K562 (cell line): ENCODE measurements around the gene HIPK1. TPM values are rescaled to one million over a fixed set of nuclear protein-coding genes. Genes with fewer than 3 reads are reported as not detected.

Source experiments
- CBX3 ChIP-seq, 2 experiments: IDR thresholded peaks; 1 replicate in 1 of 2; 2 replicates in 1 of 2; pipeline ENCODE4 v1.6.1; 2012; ENCODE audit warnings: inconsistent platforms in 2 of 2, low read length in 2 of 2, borderline replicate concordance in 1 of 2, control low read depth in 1 of 2
- CTBP1 ChIP-seq: fragments of 450-650 bp; IDR thresholded peaks from 2 replicates; pipeline ENCODE4 v1.6.1; 2016; ENCODE audit warnings: borderline replicate concordance
- DMBX1 ChIP-seq: fragments of 250-450 bp; sonication (Bioruptor Pico); IDR thresholded peaks from 2 replicates; pipeline ENCODE4 v1.8.0; 2022; ENCODE audit warnings: inconsistent platforms, mild to moderate bottlenecking, moderate library complexity, borderline replicate concordance
- ESRRB ChIP-seq: fragments of 250-450 bp; sonication (Bioruptor Pico); IDR thresholded peaks from 2 replicates; pipeline ENCODE4 v1.5.0; 2020; ENCODE audit warnings: mild to moderate bottlenecking, moderate library complexity, borderline replicate concordance
- HDAC2 ChIP-seq: fragments of 450-650 bp; IDR thresholded peaks from 2 replicates; pipeline ENCODE4 v1.6.1; 2016; ENCODE audit warnings: mild to moderate bottlenecking
- KDM4B ChIP-seq, 2 experiments: fragments of 450-650 bp in 1 of 2; sonication (generic) in 1 of 2; IDR thresholded peaks; 2 replicates each; pipeline ENCODE4 v1.6.1; 2016 to 2017; ENCODE audit warnings: borderline replicate concordance in 2 of 2, antibody characterized with exemption in 1 of 2, low read depth in 1 of 2, mild to moderate bottlenecking in 1 of 2
- NR2F6 ChIP-seq: fragments of 450-650 bp; formaldehyde crosslinking; IDR thresholded peaks from 2 replicates; pipeline ENCODE4 v1.4.0; 2020; ENCODE audit warnings: mild to moderate bottlenecking
- POU5F1 ChIP-seq: fragments of 150-350 bp; IDR thresholded peaks from 2 replicates; pipeline ENCODE4 v1.6.1; 2014; ENCODE audit warnings: borderline replicate concordance, low read length, low read depth, mild to moderate bottlenecking; ENCODE audit not compliant: partially characterized antibody
- RAD51 ChIP-seq: fragments of 450-650 bp; IDR thresholded peaks from 2 replicates; pipeline ENCODE4 v1.7.1; 2016; ENCODE audit warnings: low read depth, mild to moderate bottlenecking, borderline replicate concordance
- SMARCB1 ChIP-seq: IDR thresholded peaks from 2 replicates; pipeline ENCODE4 v1.6.1; 2011; ENCODE audit warnings: improper control_type of control experiment, low read depth; ENCODE audit not compliant: insufficient read length
- SMC3 ChIP-seq: conservative IDR thresholded peaks from 2 replicates; pipeline ENCODE4 v1.6.1; 2011; ENCODE audit warnings: low read depth, low read length, improper control_type of control experiment; ENCODE audit not compliant: insufficient read depth
- SP1 ChIP-seq: sonication (generic); formaldehyde crosslinking; IDR thresholded peaks from 2 replicates; pipeline ENCODE4 v1.8.1; 2022; ENCODE audit warnings: mild to moderate bottlenecking, missing genetic modification reagents
- TCF3 ChIP-seq: sonication (generic); formaldehyde crosslinking; IDR thresholded peaks from 2 replicates; pipeline ENCODE4 v1.4.0; 2020; ENCODE audit warnings: mild to moderate bottlenecking, missing genetic modification reagents
- ZNF143 ChIP-seq: sonication (generic); formaldehyde crosslinking; IDR thresholded peaks from 2 replicates; pipeline ENCODE4 v1.9.0; 2022; ENCODE audit warnings: mild to moderate bottlenecking, missing genetic modification reagents
- ZNF445 ChIP-seq: fragments of 250-450 bp; sonication (Bioruptor Pico); IDR thresholded peaks from 2 replicates; pipeline ENCODE4 v1.4.0; 2020; ENCODE audit warnings: low read depth, mild to moderate bottlenecking, moderate library complexity
- ZNF507 ChIP-seq: conservative IDR thresholded peaks from 2 replicates; pipeline ENCODE4 v1.6.1; 2017; ENCODE audit warnings: missing genetic modification characterization, missing compliant biosample characterization
- polyA plus RNA-seq, 8 experiments: library from polyadenylated mRNA; depleted of rRNA in 4 of 8; stranded (reverse) in 5 of 8; unstranded in 3 of 8; fragments of >200 nt; fragmentation: Nextera tagmentation in 2 of 8; fragmentation: Illumina TruSeq in 1 of 8; extraction: Ambion mirVana in 2 of 8; extraction: Trizol in 1 of 8; gene quantifications; 2 replicates each; pipeline versions ENCODE4 v1.2.1 to v1.2.3, GENCODE V29; 2011 to 2014; ENCODE audit warnings: inconsistent platforms in 1 of 8, missing spikeins in 1 of 8
- total RNA-seq, 7 experiments: library from RNA; depleted of rRNA in 6 of 7; stranded (reverse); fragments of >200 nt in 6 of 7; fragmentation: Illumina TruSeq in 2 of 7; extraction: Trizol in 2 of 7; gene quantifications; 2 replicates each; pipeline versions ENCODE4 v1.2.1 to v1.2.3, GENCODE V29; 2011 to 2021; ENCODE audit warnings: low replicate concordance in 1 of 7
- TF ChIP-seq, protein P1 (sequence below), 2 experiments: fragments of 450-650 bp; IDR thresholded peaks; 2 replicates each; pipeline ENCODE4 v1.6.1; 2018; ENCODE audit warnings: mild to moderate bottlenecking in 2 of 2, low read depth in 1 of 2; ENCODE audit not compliant: partially characterized antibody in 2 of 2
- TF ChIP-seq, protein P2 (sequence below): sonication (generic); formaldehyde crosslinking; IDR thresholded peaks from 2 replicates; pipeline ENCODE4 v1.8.0; 2022; ENCODE audit warnings: missing genetic modification reagents, mild to moderate bottlenecking, borderline replicate concordance
- TF ChIP-seq, protein P3 (sequence below), 2 experiments: fragments of 200-800 bp in 1 of 2; sonication (Bioruptor generic) in 1 of 2; sonication (generic) in 1 of 2; formaldehyde crosslinking in 1 of 2; IDR thresholded peaks in 1 of 2; conservative IDR thresholded peaks in 1 of 2; 2 replicates each; pipeline versions ENCODE4 v1.5.0 to v1.6.1; 2016 to 2020; ENCODE audit warnings: missing compliant biosample characterization in 1 of 2, missing genetic modification characterization in 1 of 2, missing genetic modification reagents in 1 of 2

HIPK1 gene
- total and polyA plus RNA-seq, 9 of the 15 experiments (the other 6 are each of a cell fraction or from before 2014, with no cell fraction given): 10.0 to 57.9 (median 29.6) TPM

DNA sequence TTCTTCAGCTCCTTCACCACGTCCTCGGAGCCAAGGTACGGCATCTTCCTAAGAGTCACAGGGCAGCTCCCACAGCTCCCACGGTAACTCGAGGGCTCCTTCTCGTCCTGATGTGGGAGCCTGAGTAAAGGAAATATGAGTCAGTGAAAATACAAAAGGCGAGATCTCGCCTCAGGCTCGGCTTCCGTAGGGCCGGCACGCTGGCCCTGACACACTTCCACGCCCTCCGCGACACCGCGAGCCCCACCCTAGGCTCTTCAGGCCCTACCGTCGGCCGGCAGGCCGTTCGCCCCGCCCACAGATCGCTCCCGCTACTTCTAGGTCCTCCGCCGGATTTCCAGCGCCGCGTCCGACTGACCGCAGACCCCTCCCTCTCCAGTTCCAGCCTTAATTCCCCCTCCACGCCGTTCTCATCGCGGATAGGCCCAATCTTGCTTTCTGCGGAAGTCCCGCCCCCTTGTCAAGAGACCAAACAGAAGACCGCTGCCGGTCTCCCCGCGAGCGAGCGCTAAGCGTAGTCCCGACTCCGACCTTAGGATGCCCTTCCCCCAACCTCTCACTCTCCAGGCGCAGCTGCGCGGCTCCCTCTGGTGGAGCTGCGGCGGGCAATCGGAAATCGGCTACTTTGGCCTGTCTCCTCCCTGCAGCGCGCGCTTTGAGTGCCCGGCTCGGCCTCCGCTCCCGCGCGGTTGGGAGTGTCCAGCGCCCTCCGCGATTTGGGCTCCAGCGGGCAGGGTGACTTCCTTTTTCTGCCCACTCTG, 24.3 kb upstream of the HIPK1 start, which contains the start of the genes AP4B1 and DCLRE1B (continued):
- TF ChIP-seq ZNF507 (tag) (no peak), ZNF445 (CRISPR knock-in tag) (no peak), SMARCB1 (no peak), POU5F1 (peak; percentile 51), DMBX1 (CRISPR knock-in tag) (no peak), CBX3 (IDR thresholded peaks at IDR 0.05; ENCODE audit: borderline replicate concordance in 1 of 2, low read length in 2 of 2) (peak in 1 of 2 experiments; percentile 57; a peak in 2 of 3 replicates), ESRRB (CRISPR knock-in tag) (no peak), NR2F6 (CRISPR knock-in tag) (no peak), RAD51 (peak; percentile 16; the same call in 1 of the 2 replicates), SMC3 (peak; percentile 90), CTBP1 (peak; percentile 98), TCF3 (CRISPR knock-in tag) (peak; percentile 63; the same call in 1 of the 2 replicates), ZNF143 (CRISPR knock-in tag) (peak; percentile 61; the same call in 1 of the 2 replicates), KDM4B (IDR thresholded peaks at IDR 0.05; ENCODE audit: borderline replicate concordance in 2 of 2, low read depth in 1 of 2) (0 out of 4 replicates have a peak, but pooled peaks of 1 of the 2 experiments have one; percentile 65), SP1 (CRISPR knock-in tag) (peak; percentile 95), HDAC2 (peak; percentile 82)
- TF ChIP-seq, protein P1, sequence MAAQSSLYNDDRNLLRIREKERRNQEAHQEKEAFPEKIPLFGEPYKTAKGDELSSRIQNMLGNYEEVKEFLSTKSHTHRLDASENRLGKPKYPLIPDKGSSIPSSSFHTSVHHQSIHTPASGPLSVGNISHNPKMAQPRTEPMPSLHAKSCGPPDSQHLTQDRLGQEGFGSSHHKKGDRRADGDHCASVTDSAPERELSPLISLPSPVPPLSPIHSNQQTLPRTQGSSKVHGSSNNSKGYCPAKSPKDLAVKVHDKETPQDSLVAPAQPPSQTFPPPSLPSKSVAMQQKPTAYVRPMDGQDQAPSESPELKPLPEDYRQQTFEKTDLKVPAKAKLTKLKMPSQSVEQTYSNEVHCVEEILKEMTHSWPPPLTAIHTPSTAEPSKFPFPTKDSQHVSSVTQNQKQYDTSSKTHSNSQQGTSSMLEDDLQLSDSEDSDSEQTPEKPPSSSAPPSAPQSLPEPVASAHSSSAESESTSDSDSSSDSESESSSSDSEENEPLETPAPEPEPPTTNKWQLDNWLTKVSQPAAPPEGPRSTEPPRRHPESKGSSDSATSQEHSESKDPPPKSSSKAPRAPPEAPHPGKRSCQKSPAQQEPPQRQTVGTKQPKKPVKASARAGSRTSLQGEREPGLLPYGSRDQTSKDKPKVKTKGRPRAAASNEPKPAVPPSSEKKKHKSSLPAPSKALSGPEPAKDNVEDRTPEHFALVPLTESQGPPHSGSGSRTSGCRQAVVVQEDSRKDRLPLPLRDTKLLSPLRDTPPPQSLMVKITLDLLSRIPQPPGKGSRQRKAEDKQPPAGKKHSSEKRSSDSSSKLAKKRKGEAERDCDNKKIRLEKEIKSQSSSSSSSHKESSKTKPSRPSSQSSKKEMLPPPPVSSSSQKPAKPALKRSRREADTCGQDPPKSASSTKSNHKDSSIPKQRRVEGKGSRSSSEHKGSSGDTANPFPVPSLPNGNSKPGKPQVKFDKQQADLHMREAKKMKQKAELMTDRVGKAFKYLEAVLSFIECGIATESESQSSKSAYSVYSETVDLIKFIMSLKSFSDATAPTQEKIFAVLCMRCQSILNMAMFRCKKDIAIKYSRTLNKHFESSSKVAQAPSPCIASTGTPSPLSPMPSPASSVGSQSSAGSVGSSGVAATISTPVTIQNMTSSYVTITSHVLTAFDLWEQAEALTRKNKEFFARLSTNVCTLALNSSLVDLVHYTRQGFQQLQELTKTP (IDR thresholded peaks at IDR 0.05; ENCODE audit: low read depth in 1 of 2, partially characterized antibody in 2 of 2): peak in 1 of 2 experiments; percentile 52
- TF ChIP-seq, protein P2, sequence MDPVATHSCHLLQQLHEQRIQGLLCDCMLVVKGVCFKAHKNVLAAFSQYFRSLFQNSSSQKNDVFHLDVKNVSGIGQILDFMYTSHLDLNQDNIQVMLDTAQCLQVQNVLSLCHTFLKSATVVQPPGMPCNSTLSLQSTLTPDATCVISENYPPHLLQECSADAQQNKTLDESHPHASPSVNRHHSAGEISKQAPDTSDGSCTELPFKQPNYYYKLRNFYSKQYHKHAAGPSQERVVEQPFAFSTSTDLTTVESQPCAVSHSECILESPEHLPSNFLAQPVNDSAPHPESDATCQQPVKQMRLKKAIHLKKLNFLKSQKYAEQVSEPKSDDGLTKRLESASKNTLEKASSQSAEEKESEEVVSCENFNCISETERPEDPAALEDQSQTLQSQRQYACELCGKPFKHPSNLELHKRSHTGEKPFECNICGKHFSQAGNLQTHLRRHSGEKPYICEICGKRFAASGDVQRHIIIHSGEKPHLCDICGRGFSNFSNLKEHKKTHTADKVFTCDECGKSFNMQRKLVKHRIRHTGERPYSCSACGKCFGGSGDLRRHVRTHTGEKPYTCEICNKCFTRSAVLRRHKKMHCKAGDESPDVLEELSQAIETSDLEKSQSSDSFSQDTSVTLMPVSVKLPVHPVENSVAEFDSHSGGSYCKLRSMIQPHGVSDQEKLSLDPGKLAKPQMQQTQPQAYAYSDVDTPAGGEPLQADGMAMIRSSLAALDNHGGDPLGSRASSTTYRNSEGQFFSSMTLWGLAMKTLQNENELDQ (CRISPR knock-in tag): no peak
- TF ChIP-seq, protein P3, sequence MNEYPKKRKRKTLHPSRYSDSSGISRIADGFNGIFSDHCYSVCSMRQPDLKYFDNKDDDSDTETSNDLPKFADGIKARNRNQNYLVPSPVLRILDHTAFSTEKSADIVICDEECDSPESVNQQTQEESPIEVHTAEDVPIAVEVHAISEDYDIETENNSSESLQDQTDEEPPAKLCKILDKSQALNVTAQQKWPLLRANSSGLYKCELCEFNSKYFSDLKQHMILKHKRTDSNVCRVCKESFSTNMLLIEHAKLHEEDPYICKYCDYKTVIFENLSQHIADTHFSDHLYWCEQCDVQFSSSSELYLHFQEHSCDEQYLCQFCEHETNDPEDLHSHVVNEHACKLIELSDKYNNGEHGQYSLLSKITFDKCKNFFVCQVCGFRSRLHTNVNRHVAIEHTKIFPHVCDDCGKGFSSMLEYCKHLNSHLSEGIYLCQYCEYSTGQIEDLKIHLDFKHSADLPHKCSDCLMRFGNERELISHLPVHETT (CRISPR knock-in tag; conservative IDR thresholded peaks at IDR 0.05 in 1 of 2, IDR thresholded peaks at IDR 0.05 in 1 of 2): peak in 1 of 2 experiments; percentile 97; a peak in 2 of 4 replicates
